Thymus (tissue), 11 donors: Measurements from ENCODE around the gene PXN. TPM values are rescaled to one million over a fixed set of nuclear protein-coding genes. Genes with fewer than 3 reads are reported as not detected.

Experiments used
- DNase-seq, 9 donors: peaks; one replicate each; pipeline ENCODE4 v3.0.0-alpha.2; 2013; ENCODE audit warnings: low spot score in 9 of 9, low read depth in 6 of 9, missing footprints in 1 of 9
- H3K27ac ChIP-seq, 2 donors: one replicate each; pipeline ENCODE4 v1.5.1; 2013; ENCODE audit warnings: control low read depth in 1 of 2, low read depth in 1 of 2, low read length in 1 of 2, mild to moderate bottlenecking in 1 of 2, moderate library complexity in 1 of 2
- H3K27me3 ChIP-seq, 2 donors: one replicate each; pipeline ENCODE4 v1.5.1; 2013; ENCODE audit warnings: low read length in 1 of 2; ENCODE audit not compliant: control insufficient read depth in 2 of 2, insufficient read depth in 1 of 2
- H3K36me3 ChIP-seq, 2 donors: one replicate each; pipeline ENCODE4 v1.5.1; 2013; ENCODE audit warnings: low read length in 1 of 2, mild to moderate bottlenecking in 1 of 2, moderate library complexity in 1 of 2; ENCODE audit not compliant: control insufficient read depth in 2 of 2, insufficient read depth in 2 of 2
- H3K4me1 ChIP-seq, 2 donors: one replicate each; pipeline ENCODE4 v1.5.1; 2013; ENCODE audit warnings: low read length in 2 of 2; ENCODE audit not compliant: control insufficient read depth in 2 of 2, insufficient read depth in 2 of 2
- H3K4me3 ChIP-seq, 2 donors: one replicate each; pipeline ENCODE4 v1.5.1; 2013; ENCODE audit warnings: low read length in 2 of 2, control low read depth in 1 of 2, mild to moderate bottlenecking in 1 of 2
- H3K9me3 ChIP-seq, 2 donors: one replicate each; pipeline ENCODE4 v1.5.1; 2013; ENCODE audit warnings: low read length in 1 of 2, mild to moderate bottlenecking in 1 of 2; ENCODE audit not compliant: control insufficient read depth in 2 of 2, insufficient read depth in 1 of 2
- WGBS: extraction: QIAGEN DNeasy Blood & Tissue Kit; methylation state at CpG from one replicate; pipeline ENCODE4 v1.1.7; 2013; 5-methylcytosine and 5-hydroxymethylcytosine counted together
- polyA plus RNA-seq: library from polyadenylated mRNA; stranded (reverse); fragments of 200-250 nt; gene quantifications from one replicate; pipeline ENCODE4 v1.2.3, GENCODE V29; 2013
- total RNA-seq: library from RNA; stranded (reverse); fragments of 120-200 nt; gene quantifications from one replicate; pipeline ENCODE4 v1.2.4, GENCODE V29; 2013
- donor health status: healthy.

PXN gene
- total and polyA plus RNA-seq, 2 donors, result 7.2 to 112 TPM

GRCh38 chr12:120175537-120175936 is 90.0 kb downstream of the PXN start:
- no peak for DNase-seq
- Histone ChIP-seq H3K27me3 (no peaks in the 10 kb centered on the region), H3K9me3 (no peaks in the 10 kb centered on the region), H3K4me3 (no peak overlapping the region), H3K4me1 (no peaks in the 10 kb centered on the region), H3K27ac (no peak overlapping the region), H3K36me3 (peaks cover 74 to 85% of the 10 kb centered on the region in 2 donors)
- 98% methylated on average over 11 of the region's 11 CpGs for WGBS

DNA sequence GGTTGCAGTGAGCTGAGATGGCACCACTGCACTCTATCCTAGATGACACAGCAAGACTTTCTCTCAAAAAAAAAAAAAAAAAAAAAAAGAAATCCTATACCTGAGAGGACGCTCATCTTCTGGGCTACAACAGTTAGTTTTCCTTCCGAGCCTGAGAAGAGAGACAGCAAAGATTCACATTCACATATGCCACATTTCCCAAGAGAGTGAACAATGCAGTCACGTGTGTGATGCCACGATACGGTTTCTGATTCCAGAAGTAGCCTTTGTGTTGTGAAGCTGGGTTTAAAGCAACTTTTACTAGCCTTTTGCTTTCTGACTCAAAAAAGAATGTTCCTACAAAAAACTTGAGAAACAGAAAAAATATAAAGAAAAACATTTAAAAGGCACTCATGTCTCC is 90.5 kb downstream of the PXN start:
- no peaks in the 10 kb centered on the region for H3K4me1 ChIP-seq
- no peaks in the 10 kb centered on the region for H3K9me3 ChIP-seq
- no peaks in the 10 kb centered on the region for H3K27me3 ChIP-seq
- H3K4me3 ChIP-seq, result no peak overlapping the region
- WGBS, result 94% methylated on average over 5 of the region's 5 CpGs
- DNase-seq, result no peak
- no peak overlapping the region for H3K27ac ChIP-seq
- H3K36me3 ChIP-seq, result peaks cover 79 to 89% of the 10 kb centered on the region in 2 donors

- DNase-seq, result no peak
- peaks cover 76 to 83% of the 10 kb centered on the region in 2 donors for H3K36me3 ChIP-seq
- H3K4me3 ChIP-seq, result no peak overlapping the region
- H3K9me3 ChIP-seq, result no peaks in the 10 kb centered on the region
- WGBS, result over 99% methylated on average over 3 of the region's 3 CpGs
- no peaks in the 10 kb centered on the region for H3K4me1 ChIP-seq
- no peaks in the 10 kb centered on the region for H3K27me3 ChIP-seq
- H3K27ac ChIP-seq, result no peak overlapping the region
These were observed 93.5 kb downstream of the PXN start for GRCh38 chr12:120172053-120172452.

- Histone ChIP-seq H3K4me3 (no peak overlapping the region), H3K27me3 (no peaks in the 10 kb centered on the region), H3K36me3 (peaks cover 70 to 71% of the 10 kb centered on the region in 2 donors), H3K9me3 (no peaks in the 10 kb centered on the region), H3K27ac (no peak overlapping the region), H3K4me1 (no peaks in the 10 kb centered on the region)
- no peak for DNase-seq
- WGBS, result 97% methylated on average over 7 of the region's 7 CpGs
These were observed 94.9 kb downstream of the PXN start for GRCh38 chr12:120170631-120171030.

DNA sequence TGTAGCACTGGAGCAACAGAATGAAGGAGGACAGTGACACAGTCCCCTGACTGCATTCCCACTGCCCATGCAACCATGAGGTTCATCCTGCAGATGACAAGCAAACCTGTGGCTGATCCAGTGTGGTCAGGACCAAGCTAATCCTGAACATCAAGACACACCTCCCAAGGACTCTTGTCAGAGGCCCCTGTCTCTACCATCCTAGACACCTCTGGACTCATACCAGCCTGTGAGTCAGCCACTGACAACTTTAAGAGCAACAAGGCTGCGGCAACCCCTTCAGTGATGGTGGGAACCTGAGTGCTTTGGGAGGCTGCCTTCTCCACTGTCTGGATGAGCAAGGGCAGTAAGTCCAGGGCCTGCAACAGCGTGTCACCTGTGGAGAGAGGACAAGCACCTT is 95.6 kb downstream of the PXN start:
- Histone ChIP-seq H3K27ac (no peak overlapping the region), H3K4me1 (no peaks in the 10 kb centered on the region), H3K9me3 (no peaks in the 10 kb centered on the region), H3K27me3 (no peaks in the 10 kb centered on the region), H3K4me3 (no peak overlapping the region), H3K36me3 (peaks cover 67 to 68% of the 10 kb centered on the region in 2 donors)
- no peak for DNase-seq
- 100% methylated on average over 2 of the region's 2 CpGs for WGBS

DNA sequence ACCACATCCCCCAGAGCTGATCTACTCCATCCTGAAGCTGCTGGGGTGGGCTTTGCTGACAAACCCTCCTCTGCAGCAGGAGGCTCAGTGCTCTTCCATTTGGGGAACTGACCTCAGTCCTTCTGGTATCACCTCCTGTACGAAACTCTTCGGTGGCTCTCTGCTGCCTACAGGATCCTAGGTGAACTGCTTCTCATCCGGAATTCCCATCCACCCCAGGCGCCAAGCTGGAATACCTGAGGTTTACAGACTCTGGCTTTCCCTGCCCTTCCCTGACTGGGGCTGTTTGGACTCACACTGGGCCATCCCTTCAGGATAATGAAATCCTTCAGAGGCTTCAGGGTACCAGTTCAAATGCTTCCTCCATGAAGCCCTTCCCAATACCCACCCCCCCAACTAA is 97.2 kb downstream of the PXN start:
- Histone ChIP-seq H3K27me3 (no peaks in the 10 kb centered on the region), H3K4me3 (no peak overlapping the region), H3K36me3 (peaks cover 65 to 67% of the 10 kb centered on the region in 2 donors), H3K27ac (no peak overlapping the region), H3K9me3 (no peaks in the 10 kb centered on the region), H3K4me1 (no peaks in the 10 kb centered on the region)
- over 99% methylated on average over 4 of the region's 4 CpGs for WGBS
- DNase-seq, result no peak

- Histone ChIP-seq H3K27me3 (no peaks in the 10 kb centered on the region), H3K36me3 (peaks cover 66 to 69% of the 10 kb centered on the region in 2 donors), H3K27ac (no peak overlapping the region), H3K9me3 (no peaks in the 10 kb centered on the region), H3K4me1 (no peaks in the 10 kb centered on the region), H3K4me3 (no peak overlapping the region)
- no peak for DNase-seq
- 97% methylated on average over 6 of the region's 6 CpGs for WGBS
These were observed 97.9 kb downstream of the PXN start for GRCh38 chr12:120167529-120168095.

DNA sequence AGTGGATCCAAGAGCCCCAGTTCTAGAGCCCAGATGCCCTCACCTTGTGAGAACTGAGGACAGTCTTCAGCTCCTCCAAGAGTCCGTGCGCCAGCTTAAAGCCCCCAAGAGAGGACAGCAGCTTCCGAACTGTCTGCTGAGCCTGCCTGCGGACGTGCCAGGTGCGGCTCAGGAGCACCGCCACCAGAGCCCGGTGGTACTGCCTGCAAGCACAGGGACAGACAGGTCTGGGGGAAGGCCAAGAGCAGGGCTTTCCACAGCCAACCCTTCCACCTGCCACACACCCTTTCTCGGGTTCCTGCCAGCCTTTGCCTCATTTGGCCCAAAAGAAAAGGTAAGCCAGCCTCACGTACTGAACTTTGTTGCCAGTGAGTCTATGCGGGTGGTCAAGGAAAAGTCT is 101.2 kb downstream of the PXN start:
- DNase-seq, result no peak
- Histone ChIP-seq H3K4me1 (no peaks in the 10 kb centered on the region), H3K4me3 (no peak overlapping the region), H3K9me3 (no peaks in the 10 kb centered on the region), H3K27me3 (no peaks in the 10 kb centered on the region), H3K27ac (no peak overlapping the region), H3K36me3 (peaks cover 70 to 74% of the 10 kb centered on the region in 2 donors)
- WGBS, result 98% methylated on average over 11 of the region's 11 CpGs

GRCh38 chr12:120162763-120163162 is 102.8 kb downstream of the PXN start:
- Histone ChIP-seq H3K4me3 (no peak overlapping the region), H3K27ac (no peak overlapping the region), H3K36me3 (peaks cover 73 to 74% of the 10 kb centered on the region in 2 donors), H3K27me3 (no peaks in the 10 kb centered on the region), H3K4me1 (no peaks in the 10 kb centered on the region), H3K9me3 (no peaks in the 10 kb centered on the region)
- DNase-seq, result no peak
- 98% methylated on average over 8 of the region's 8 CpGs for WGBS
